GM20000 (cell line): Measurements from ENCODE around the gene VANGL1.

Experiments
- DNase-seq: peaks from one replicate; pipeline ENCODE4 v3.0.0; 2012; ENCODE audit warnings: low spot score
- CTCF ChIP-seq: IDR thresholded peaks from 2 replicates; pipeline ENCODE4 v1.5.1; 2012; ENCODE audit warnings: mild to moderate bottlenecking, control low read depth; ENCODE audit errors: extremely low read depth, missing control alignments

The VANGL1 gene

GRCh38 chr1:115726570-115726969 is 84.8 kb downstream of the VANGL1 start:
- no peak for TF ChIP-seq CTCF

GRCh38 chr1:115727706-115728249 is 86.0 kb downstream of the VANGL1 start:
- DNase-seq: no peak
- no peak for TF ChIP-seq CTCF

More at GRCh38 chr1:115726570-115726969, 84.8 kb downstream of the VANGL1 start:
- DNase-seq: no peak

- DNase-seq: no peak
Measured at GRCh38 chr1:115728341-115728740, 86.6 kb downstream of the VANGL1 start.

GRCh38 chr1:115729756-115730155 is 88.0 kb downstream of the VANGL1 start:
- peak; percentile 73 for DNase-seq
- no peak for TF ChIP-seq CTCF

More at GRCh38 chr1:115728341-115728740, 86.6 kb downstream of the VANGL1 start:
- no peak for TF ChIP-seq CTCF

GRCh38 chr1:115732316-115732715 is 90.5 kb downstream of the VANGL1 start:
- no peak for DNase-seq
- no peak for TF ChIP-seq CTCF

- DNase-seq: no peak
- TF ChIP-seq CTCF: no peak
Measured at GRCh38 chr1:115740811-115741210, 99.0 kb downstream of the VANGL1 start.

- DNase-seq: no peak
- TF ChIP-seq CTCF: no peak
Measured at GRCh38 chr1:115744646-115745275, 103.0 kb downstream of the VANGL1 start.
